Neutrophil (primary cell): ENCODE measurements around the gene IFT25.

Experiments
- H3K27ac ChIP-seq: fragments of 200-600 bp; sonication (generic); 2 replicates; pipeline ENCODE4 v1.5.1; 2016; ENCODE audit warnings: mild to moderate bottlenecking, moderate library complexity
- H3K27me3 ChIP-seq: fragments of 200-600 bp; sonication (generic); 2 replicates; pipeline ENCODE4 v1.6.0; 2016; ENCODE audit warnings: mild to moderate bottlenecking
- H3K36me3 ChIP-seq: fragments of 200-600 bp; sonication (generic); 2 replicates; pipeline ENCODE4 v1.5.1; 2017
- H3K4me1 ChIP-seq, 2 experiments: fragments of 200-600 bp in 1 of 2; sonication (generic) in 1 of 2; 1 replicate in 1 of 2; 2 replicates in 1 of 2; pipeline versions ENCODE4 v1.5.1 to v1.6.1; 2013 to 2016; ENCODE audit warnings: low read depth in 1 of 2, low read length in 1 of 2, mild to moderate bottlenecking in 1 of 2, moderate library complexity in 1 of 2; ENCODE audit not compliant: control insufficient read depth in 1 of 2, insufficient read depth in 1 of 2
- H3K4me3 ChIP-seq, 2 experiments: fragments of 200-600 bp in 1 of 2; sonication (generic) in 1 of 2; 1 replicate in 1 of 2; 2 replicates in 1 of 2; pipeline ENCODE4 v1.5.1; 2013 to 2016; ENCODE audit warnings: low read depth in 1 of 2, low read length in 1 of 2, mild to moderate bottlenecking in 1 of 2, moderate library complexity in 1 of 2
- H3K9me3 ChIP-seq: fragments of 200-600 bp; sonication (generic); 2 replicates; pipeline ENCODE4 v1.5.1; 2016
- TF ChIP-seq, protein P1 (sequence below): fragments of 200-600 bp; sonication (generic); IDR thresholded peaks from 2 replicates; pipeline ENCODE4 v1.5.1; 2016; ENCODE audit warnings: antibody characterized with exemption

The IFT25 gene

DNA sequence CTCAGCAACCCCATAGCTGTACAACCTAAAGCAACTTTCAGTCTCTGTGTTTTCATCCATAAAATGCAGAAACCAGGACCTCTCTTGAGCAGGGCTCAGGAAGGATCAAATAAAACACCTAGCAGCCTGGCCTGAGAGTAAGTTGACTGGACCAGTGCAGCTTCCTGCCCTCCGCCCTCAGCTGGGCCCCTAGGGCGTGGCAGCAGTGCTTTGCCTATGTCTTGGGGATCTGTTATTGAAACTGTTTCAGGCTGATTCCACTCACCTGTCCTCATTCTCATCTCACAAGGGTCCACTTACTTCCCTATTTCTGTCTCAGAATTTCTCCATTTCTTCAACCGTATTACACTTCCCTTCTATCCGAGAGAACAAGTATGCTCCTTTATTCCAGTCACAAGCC is 18.0 kb upstream of the IFT25 start:
- TF ChIP-seq, protein P1, sequence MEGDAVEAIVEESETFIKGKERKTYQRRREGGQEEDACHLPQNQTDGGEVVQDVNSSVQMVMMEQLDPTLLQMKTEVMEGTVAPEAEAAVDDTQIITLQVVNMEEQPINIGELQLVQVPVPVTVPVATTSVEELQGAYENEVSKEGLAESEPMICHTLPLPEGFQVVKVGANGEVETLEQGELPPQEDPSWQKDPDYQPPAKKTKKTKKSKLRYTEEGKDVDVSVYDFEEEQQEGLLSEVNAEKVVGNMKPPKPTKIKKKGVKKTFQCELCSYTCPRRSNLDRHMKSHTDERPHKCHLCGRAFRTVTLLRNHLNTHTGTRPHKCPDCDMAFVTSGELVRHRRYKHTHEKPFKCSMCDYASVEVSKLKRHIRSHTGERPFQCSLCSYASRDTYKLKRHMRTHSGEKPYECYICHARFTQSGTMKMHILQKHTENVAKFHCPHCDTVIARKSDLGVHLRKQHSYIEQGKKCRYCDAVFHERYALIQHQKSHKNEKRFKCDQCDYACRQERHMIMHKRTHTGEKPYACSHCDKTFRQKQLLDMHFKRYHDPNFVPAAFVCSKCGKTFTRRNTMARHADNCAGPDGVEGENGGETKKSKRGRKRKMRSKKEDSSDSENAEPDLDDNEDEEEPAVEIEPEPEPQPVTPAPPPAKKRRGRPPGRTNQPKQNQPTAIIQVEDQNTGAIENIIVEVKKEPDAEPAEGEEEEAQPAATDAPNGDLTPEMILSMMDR, result no peak
- H3K27ac ChIP-seq, result peak overlapping the region; percentile 71
- peaks cover 62% of the 10 kb centered on the region for H3K36me3 ChIP-seq
- H3K27me3 ChIP-seq, result no peaks in the 10 kb centered on the region
- no peaks in the 10 kb centered on the region for H3K9me3 ChIP-seq
- H3K4me1 ChIP-seq, result peaks cover 14 to 15% of the 10 kb centered on the region in 2 experiments
- no peak overlapping the region for H3K4me3 ChIP-seq

- TF ChIP-seq, protein P1, result no peak
- no peaks in the 10 kb centered on the region for H3K9me3 ChIP-seq
- no peaks in the 10 kb centered on the region for H3K27me3 ChIP-seq
- no peak overlapping the region for H3K27ac ChIP-seq
- H3K4me1 ChIP-seq, result peaks cover 17 to 18% of the 10 kb centered on the region in 2 experiments
- peaks cover 51% of the 10 kb centered on the region for H3K36me3 ChIP-seq
- H3K4me3 ChIP-seq, result no peak overlapping the region
Measured at GRCh38 chr1:53962395-53962794, 16.9 kb upstream of the IFT25 start.

DNA sequence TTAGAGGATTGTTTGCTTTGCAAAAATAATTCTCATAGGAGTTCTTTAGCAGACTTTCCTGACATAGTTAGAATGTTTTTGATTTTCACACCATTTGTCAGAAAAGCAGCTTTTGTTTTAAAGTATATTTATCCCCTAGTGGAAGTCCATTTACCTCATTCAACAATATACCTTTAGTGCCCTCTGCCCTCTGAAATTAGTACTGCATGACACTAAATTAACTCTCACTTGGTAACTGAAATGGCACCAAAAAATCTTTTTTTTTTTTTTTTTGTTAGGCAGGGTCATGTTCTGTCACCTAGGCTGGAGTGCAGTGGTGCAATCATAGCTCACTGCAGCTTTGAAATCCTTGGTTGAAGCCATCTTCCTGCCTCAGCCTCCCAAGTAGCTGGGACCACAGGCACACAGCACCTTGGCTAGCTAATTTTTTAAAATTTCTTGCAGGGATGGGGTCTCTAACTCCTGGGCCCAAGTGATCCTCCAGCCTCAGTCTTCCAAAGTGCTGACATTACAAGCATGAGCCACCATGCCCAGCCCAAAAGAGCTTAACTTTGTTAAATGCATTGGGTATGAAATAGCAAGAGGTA is 14.3 kb upstream of the IFT25 start:
- Histone ChIP-seq H3K4me3 (no peak overlapping the region), H3K27ac (no peak overlapping the region), H3K36me3 (peaks cover 34% of the 10 kb centered on the region), H3K9me3 (no peaks in the 10 kb centered on the region), H3K4me1 (peaks cover 34 to 35% of the 10 kb centered on the region in 2 experiments), H3K27me3 (no peaks in the 10 kb centered on the region)
- TF ChIP-seq, protein P1, result peak; percentile 62

DNA sequence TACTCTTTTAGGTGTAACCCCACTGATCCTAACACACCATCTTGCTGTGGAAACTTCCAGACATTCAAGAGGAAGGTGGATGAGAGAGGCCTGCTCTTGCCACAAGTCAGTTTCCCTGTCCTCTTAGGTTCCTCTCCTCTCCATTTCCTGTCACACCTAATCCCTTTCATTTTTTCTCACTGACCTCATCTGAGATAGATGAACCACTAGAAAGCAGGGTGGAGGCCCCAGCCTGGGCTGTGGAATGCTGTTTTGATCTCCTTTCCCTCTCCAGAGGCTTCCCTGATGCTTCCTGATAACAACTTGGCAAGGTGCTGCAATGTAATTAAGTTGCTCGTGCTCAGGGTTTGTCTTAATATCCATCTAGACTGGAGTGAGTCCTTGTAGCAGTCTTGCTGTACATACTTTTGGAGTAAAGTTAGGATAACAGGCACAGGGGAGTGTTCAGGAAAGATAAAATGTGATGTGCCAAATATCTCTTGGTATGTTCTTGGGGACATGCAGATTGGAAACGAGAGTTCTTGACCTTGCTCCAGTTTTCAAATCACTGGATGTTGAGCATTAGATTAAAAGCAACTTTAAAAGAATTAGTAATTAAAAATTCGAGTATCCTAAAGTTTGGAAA is 11.8 kb upstream of the IFT25 start:
- H3K9me3 ChIP-seq, result no peaks in the 10 kb centered on the region
- H3K27ac ChIP-seq, result peak overlapping the region; percentile 86
- peaks cover 35% of the 10 kb centered on the region for H3K36me3 ChIP-seq
- H3K27me3 ChIP-seq, result no peaks in the 10 kb centered on the region
- H3K4me1 ChIP-seq, result peaks cover 20% of the 10 kb centered on the region in 2 experiments
- TF ChIP-seq, protein P1, result no peak
- H3K4me3 ChIP-seq, result peak overlapping the region in 1 of 2 experiments; percentile 12

GRCh38 chr1:53956308-53957168 is 11.0 kb upstream of the IFT25 start:
- Histone ChIP-seq H3K9me3 (no peaks in the 10 kb centered on the region), H3K36me3 (peaks cover 37% of the 10 kb centered on the region), H3K4me1 (peaks cover 20% of the 10 kb centered on the region in 2 experiments), H3K4me3 (peak overlapping the region in 1 of 2 experiments; percentile 12), H3K27me3 (no peaks in the 10 kb centered on the region), H3K27ac (peak overlapping the region; percentile 86)
- TF ChIP-seq, protein P1, result no peak
